ENCODE measurements around the gene HECTD1.
"Not testable (repeated sequence)": the region's sequence is repeated elsewhere in the genome, so short reads cannot be mapped to it uniquely, and the experiment has no call there.

The HECTD1 gene

GRCh38 chr14:31085027-31085426 lies 122.6 kb downstream of the HECTD1 start:
- DNase-seq, result no peak

- no peak for DNase-seq
These were observed 123.2 kb downstream of the HECTD1 start for GRCh38 chr14:31084385-31084784.

GRCh38 chr14:31083781-31084180 lies 123.8 kb downstream of the HECTD1 start:
- no peak for DNase-seq

- no peak for DNase-seq
These were observed 127.1 kb downstream of the HECTD1 start for GRCh38 chr14:31080484-31080883.

- no peak for DNase-seq
These were observed 127.5 kb downstream of the HECTD1 start for GRCh38 chr14:31080056-31080455.

- DNase-seq, result no peak
These were observed 128.8 kb downstream of the HECTD1 start for GRCh38 chr14:31078766-31079165.

GRCh38 chr14:31075144-31075543 lies 132.4 kb downstream of the HECTD1 start:
- no peak for DNase-seq

- no peak for DNase-seq
These were observed 136.4 kb downstream of the HECTD1 start for GRCh38 chr14:31071151-31071550.

- no peak for DNase-seq
These were observed 137.2 kb downstream of the HECTD1 start for GRCh38 chr14:31070431-31070830.

GRCh38 chr14:31069343-31069742 lies 138.2 kb downstream of the HECTD1 start:
- no peak for DNase-seq

GRCh38 chr14:31068235-31068634 lies 139.4 kb downstream of the HECTD1 start:
- DNase-seq, result no peak

GRCh38 chr14:31062908-31063307 lies 144.7 kb downstream of the HECTD1 start:
- DNase-seq, result not testable (repeated sequence)

GRCh38 chr14:31060253-31060875 lies 147.2 kb downstream of the HECTD1 start:
- no peak for DNase-seq

- DNase-seq, result no peak
These were observed 148.3 kb downstream of the HECTD1 start for GRCh38 chr14:31059152-31059924.

- peak; percentile 13 for DNase-seq
These were observed 149.8 kb downstream of the HECTD1 start for GRCh38 chr14:31057701-31058364.

GRCh38 chr14:31057035-31057434 lies 150.6 kb downstream of the HECTD1 start:
- DNase-seq, result no peak

GRCh38 chr14:31052905-31053586 lies 154.5 kb downstream of the HECTD1 start:
- DNase-seq, result not testable (repeated sequence)

GRCh38 chr14:31051511-31051910 lies 156.1 kb downstream of the HECTD1 start:
- no peak for DNase-seq

GRCh38 chr14:31051023-31051422 lies 156.6 kb downstream of the HECTD1 start:
- DNase-seq, result no peak
